Trophoblast cell (in vitro differentiated cells and primary cell): ENCODE results near the gene GALT.

Source experiments
- DNase-seq, 2 donors: peaks; one replicate each; pipeline ENCODE4 v3.0.0-alpha.2; 2016
- H2AFZ ChIP-seq: 2 replicates; pipeline ENCODE4 v1.6.1; 2013; ENCODE audit warnings: low read length, moderate library complexity, mild to moderate bottlenecking; ENCODE audit not compliant: insufficient read depth, poor library complexity
- H2AK5ac ChIP-seq: 2 replicates; pipeline ENCODE4 v1.6.1; 2013; ENCODE audit warnings: mild to moderate bottlenecking, low read length
- H2BK120ac ChIP-seq: 2 replicates; pipeline ENCODE4 v1.6.1; 2013; ENCODE audit warnings: low read length, mild to moderate bottlenecking, moderate library complexity; ENCODE audit not compliant: insufficient read depth, poor library complexity
- H2BK12ac ChIP-seq: 2 replicates; pipeline ENCODE4 v1.6.1; 2013; ENCODE audit warnings: mild to moderate bottlenecking, low read length, moderate library complexity
- H2BK5ac ChIP-seq: 2 replicates; pipeline ENCODE4 v1.6.1; 2013; ENCODE audit warnings: low read length, low read depth, moderate library complexity, mild to moderate bottlenecking; ENCODE audit not compliant: poor library complexity
- H3K14ac ChIP-seq: 2 replicates; pipeline ENCODE4 v1.6.1; 2013; ENCODE audit warnings: mild to moderate bottlenecking, low read length
- H3K18ac ChIP-seq: 2 replicates; pipeline ENCODE4 v1.6.1; 2013; ENCODE audit warnings: mild to moderate bottlenecking, low read length
- H3K23ac ChIP-seq: 2 replicates; pipeline ENCODE4 v1.6.1; 2013; ENCODE audit warnings: low read length
- H3K27ac ChIP-seq: 2 replicates; pipeline ENCODE4 v1.5.1; 2013; ENCODE audit warnings: low read depth, mild to moderate bottlenecking, inconsistent platforms, low read length, moderate library complexity
- H3K27me3 ChIP-seq: 2 replicates; pipeline ENCODE4 v1.6.1; 2013; ENCODE audit warnings: inconsistent platforms, mild to moderate bottlenecking, low read length, moderate library complexity; ENCODE audit not compliant: insufficient read depth
- H3K36me3 ChIP-seq, 2 experiments: 1 replicate in 1 of 2; 2 replicates in 1 of 2; pipeline ENCODE4 v1.6.1; 2013; ENCODE audit warnings: low read length in 2 of 2, mild to moderate bottlenecking in 2 of 2, moderate library complexity in 1 of 2; ENCODE audit not compliant: insufficient read depth in 2 of 2, control insufficient read depth in 1 of 2
- H3K4ac ChIP-seq: 2 replicates; pipeline ENCODE4 v1.6.1; 2013; ENCODE audit warnings: low read depth, mild to moderate bottlenecking, low read length, moderate library complexity
- H3K4me1 ChIP-seq, 2 experiments: 1 replicate in 1 of 2; 2 replicates in 1 of 2; pipeline ENCODE4 v1.6.1; 2013; ENCODE audit warnings: low read length in 2 of 2, mild to moderate bottlenecking in 2 of 2, moderate library complexity in 1 of 2; ENCODE audit not compliant: insufficient read depth in 2 of 2, control insufficient read depth in 1 of 2
- H3K4me2 ChIP-seq: 2 replicates; pipeline ENCODE4 v1.6.1; 2013; ENCODE audit warnings: inconsistent platforms, mild to moderate bottlenecking, low read length, moderate library complexity
- H3K4me3 ChIP-seq: 2 replicates; pipeline ENCODE4 v1.5.1; 2013; ENCODE audit warnings: mild to moderate bottlenecking, low read depth, low read length, inconsistent platforms
- H3K79me1 ChIP-seq: one replicate; pipeline ENCODE4 v1.6.1; 2013; ENCODE audit warnings: low read length
- H3K79me2 ChIP-seq: 2 replicates; pipeline ENCODE4 v1.6.1; 2013; ENCODE audit warnings: low read length, mild to moderate bottlenecking; ENCODE audit not compliant: control insufficient read depth, insufficient read depth, poor library complexity
- H3K9ac ChIP-seq: 2 replicates; pipeline ENCODE4 v1.6.1; 2013; ENCODE audit warnings: mild to moderate bottlenecking, low read length
- H3K9me3 ChIP-seq: 2 replicates; pipeline ENCODE4 v1.6.1; 2013; ENCODE audit warnings: low read depth, mild to moderate bottlenecking, control low read depth, inconsistent platforms, low read length; ENCODE audit not compliant: insufficient read depth
- H4K12ac ChIP-seq: 2 replicates; pipeline ENCODE4 v1.6.1; 2013; ENCODE audit warnings: low read depth, mild to moderate bottlenecking, low read length, moderate library complexity
- H4K8ac ChIP-seq: 2 replicates; pipeline ENCODE4 v1.6.1; 2013; ENCODE audit warnings: low read depth, mild to moderate bottlenecking, low read length, moderate library complexity
- H4K91ac ChIP-seq: one replicate; pipeline ENCODE4 v1.6.1; 2013; ENCODE audit warnings: low read depth, mild to moderate bottlenecking, low read length, moderate library complexity
- WGBS: extraction: QIAGEN DNeasy Blood & Tissue Kit; methylation state at CpG from one replicate; pipeline ENCODE4 v1.1.7; 2013; ENCODE audit warnings: missing lambda C conversion rate; ENCODE audit not compliant: insufficient read length, insufficient coverage; ENCODE audit errors: extremely low coverage; 5-methylcytosine and 5-hydroxymethylcytosine counted together

Gene GALT

DNA sequence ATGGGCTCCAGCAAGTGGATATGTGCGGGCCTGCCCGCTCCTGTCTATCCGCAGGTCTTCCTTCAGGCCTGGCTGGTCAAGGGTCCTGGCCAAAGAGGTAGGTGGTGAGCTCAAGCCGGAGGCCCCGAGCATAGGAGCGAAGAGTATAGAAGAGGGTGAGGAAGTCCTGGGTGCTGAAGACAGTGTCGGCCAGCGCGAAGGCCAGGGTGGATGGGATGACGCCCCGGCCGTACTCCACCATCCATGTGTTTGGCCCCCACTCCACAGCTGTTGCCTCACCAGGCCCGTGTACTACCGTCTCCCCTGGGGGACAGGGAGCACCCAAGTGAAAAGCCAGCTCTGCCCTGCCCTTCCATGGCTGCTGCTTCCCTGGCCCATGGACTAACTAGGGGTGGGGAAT, 10.9 kb upstream of the GALT start:
- Histone ChIP-seq H3K14ac (no peak overlapping the region), H3K27me3 (peaks cover 7% of the 10 kb centered on the region), H4K8ac (no peak overlapping the region), H3K36me3 (peaks cover 3 to 6% of the 10 kb centered on the region in 2 experiments), H2BK12ac (no peak overlapping the region), H2AK5ac (no peak overlapping the region), H2AFZ (no peak overlapping the region), H3K23ac (no peak overlapping the region), H3K4ac (no peak overlapping the region), H4K91ac (no peak overlapping the region), H3K9ac (no peak overlapping the region), H3K79me2 (peaks cover 4% of the 10 kb centered on the region), H3K79me1 (peaks cover 9% of the 10 kb centered on the region), H3K4me2 (no peak overlapping the region), H3K4me3 (no peak overlapping the region), H3K18ac (no peak overlapping the region), H2BK120ac (no peak overlapping the region), H2BK5ac (no peak overlapping the region), H4K12ac (no peak overlapping the region), H3K9me3 (no peaks in the 10 kb centered on the region), H3K27ac (no peak overlapping the region), H3K4me1 (peaks cover 7 to 15% of the 10 kb centered on the region in 2 experiments)
- WGBS = no CpG with 5 or more reads among the region's 14 CpGs
- no peak for DNase-seq

DNA sequence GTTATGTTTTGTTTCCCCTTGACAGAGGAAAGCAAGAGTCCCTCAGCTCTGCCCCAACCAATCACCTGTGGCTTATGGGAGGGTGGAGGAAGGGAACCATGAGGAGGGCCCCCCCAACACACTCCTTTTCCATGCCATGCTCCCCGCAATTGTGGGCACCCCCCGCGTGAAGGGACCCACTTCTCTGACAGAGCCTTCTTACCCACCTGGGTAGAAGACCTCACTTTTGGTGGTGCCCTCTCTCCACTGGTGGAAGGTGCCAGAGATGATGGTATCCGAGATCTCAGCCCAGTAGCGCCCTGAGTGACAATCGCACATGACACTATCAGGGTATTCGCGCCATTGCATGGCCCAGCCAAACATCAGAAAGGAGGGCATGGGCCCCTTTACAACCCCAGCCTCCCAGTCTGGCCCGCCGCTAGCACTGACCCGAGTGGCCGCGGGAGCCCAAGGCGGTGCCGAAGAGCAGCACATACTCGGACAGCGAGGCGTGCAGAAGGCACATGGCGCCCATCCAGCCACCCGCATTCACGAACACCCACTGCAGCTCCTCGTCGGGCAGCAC, 9.6 kb upstream of the GALT start:
- Histone ChIP-seq H3K9ac (peak overlapping the region; percentile 88), H3K4me2 (peak overlapping the region; percentile 95), H3K36me3 (peaks cover 3 to 6% of the 10 kb centered on the region in 2 experiments), H3K9me3 (no peaks in the 10 kb centered on the region), H3K79me1 (peaks cover 9% of the 10 kb centered on the region), H4K91ac (peak overlapping the region; percentile 17), H3K27me3 (no peaks in the 10 kb centered on the region), H2AK5ac (no peak overlapping the region), H3K27ac (no peak overlapping the region), H3K79me2 (peaks cover 4% of the 10 kb centered on the region), H3K23ac (no peak overlapping the region), H4K12ac (peak overlapping the region; percentile 38), H3K4ac (no peak overlapping the region), H3K4me3 (peak overlapping the region; percentile 85), H2BK5ac (no peak overlapping the region), H3K14ac (peak overlapping the region; percentile 70), H4K8ac (peak overlapping the region; percentile 65), H3K4me1 (peaks cover 10 to 15% of the 10 kb centered on the region in 2 experiments), H2BK120ac (no peak overlapping the region), H3K18ac (peak overlapping the region; percentile 65), H2BK12ac (no peak overlapping the region), H2AFZ (peak overlapping the region; percentile 66)
- WGBS = no CpG with 5 or more reads among the region's 23 CpGs
- no peak for DNase-seq

DNA sequence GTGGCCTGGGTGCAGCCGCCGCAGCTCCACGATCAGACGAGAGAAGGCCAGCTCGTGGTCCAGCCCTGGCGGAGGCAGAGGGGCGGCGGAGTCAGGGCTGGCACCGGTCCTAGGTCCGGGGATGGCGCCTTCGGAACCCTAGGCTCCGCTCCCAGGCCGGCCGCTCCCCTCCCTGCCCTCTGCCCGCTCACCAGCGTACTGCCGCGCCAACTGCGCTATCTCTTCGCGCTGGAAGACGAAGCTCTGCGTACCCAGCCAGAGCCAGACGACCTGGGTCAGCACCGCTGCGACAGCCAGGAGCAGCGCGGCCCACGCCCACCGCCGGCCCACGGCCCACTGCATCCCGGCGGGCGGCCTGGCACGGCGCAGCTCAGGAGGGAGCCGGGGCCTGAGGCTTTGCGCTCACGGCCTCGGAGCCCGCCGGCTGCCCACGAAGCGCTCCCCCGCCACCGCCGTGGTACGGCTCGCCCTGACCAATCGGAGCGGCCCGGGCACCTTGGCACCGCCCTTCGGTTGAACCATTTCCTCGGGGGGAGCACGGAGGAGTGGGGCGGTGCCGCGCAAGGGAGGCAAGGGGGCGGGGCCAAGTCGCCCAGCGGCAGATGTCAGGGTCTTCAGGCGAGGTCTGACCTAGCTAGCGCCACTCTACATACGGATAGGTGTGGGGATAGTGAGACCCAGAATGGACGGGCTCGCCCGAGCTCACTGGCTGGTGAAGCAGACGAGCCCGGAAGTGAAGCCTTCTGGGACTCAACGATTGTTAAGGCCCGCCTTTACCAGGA, 8.9 kb upstream of the GALT start, which contains the start of gene SIGMAR1:
Gene SIGMAR1 (minus strand): TSS at position 432 of the 782 bp plus-strand sequence. CDS start 90 bp downstream, at position 342.
- Histone ChIP-seq H3K4me2 (peak within 1 kb of the TSS; percentile 95), H3K9me3 (no peaks in the 10 kb centered on the region), H3K4ac (peak within 1 kb of the TSS; percentile 25), H2BK120ac (peak within 1 kb of the TSS; percentile 48), H3K27ac (peak within 1 kb of the TSS; percentile 15), H4K8ac (peak within 1 kb of the TSS; percentile 88), H3K9ac (peak within 1 kb of the TSS; percentile 88), H2BK5ac (peak within 1 kb of the TSS; percentile 9), H3K79me2 (peaks cover 4% of the 10 kb centered on the region), H3K4me3 (peak within 1 kb of the TSS; percentile 85), H2AFZ (peak within 1 kb of the TSS; percentile 77), H3K4me1 (peaks cover 10 to 15% of the 10 kb centered on the region in 2 experiments), H3K18ac (peak within 1 kb of the TSS; percentile 65), H4K91ac (peak within 1 kb of the TSS; percentile 50), H3K27me3 (no peaks in the 10 kb centered on the region), H3K79me1 (peaks cover 9% of the 10 kb centered on the region), H3K23ac (no peak within 1 kb of the TSS), H4K12ac (peak within 1 kb of the TSS; percentile 38), H2BK12ac (peak within 1 kb of the TSS; percentile 20), H3K36me3 (peaks cover 3 to 6% of the 10 kb centered on the region in 2 experiments), H2AK5ac (no peak within 1 kb of the TSS), H3K14ac (peak within 1 kb of the TSS; percentile 70)
- WGBS = no CpG with 5 or more reads among the region's 74 CpGs
- DNase-seq = peak; percentile 81 to 95

DNA sequence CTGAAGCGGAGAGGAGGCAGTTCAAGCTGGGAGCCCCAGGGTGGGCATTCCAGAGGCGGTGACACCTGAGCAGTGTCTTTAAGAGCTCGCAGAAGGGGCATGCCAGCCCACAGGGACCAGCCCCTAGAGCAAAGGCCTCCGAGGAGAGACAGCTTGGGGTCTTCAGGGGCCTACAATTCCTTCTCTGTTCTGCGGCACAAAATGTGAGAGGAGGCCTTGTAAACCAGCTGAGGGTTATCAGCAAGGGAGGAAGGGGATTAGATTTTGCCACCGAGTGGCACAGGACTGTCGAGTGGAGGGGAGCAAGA, 8.4 kb upstream of the GALT start:
- Histone ChIP-seq H3K79me1 (peaks cover 9% of the 10 kb centered on the region), H3K9me3 (no peaks in the 10 kb centered on the region)

More for the DNA sequence above, 8.4 kb upstream of the GALT start:
- Histone ChIP-seq H4K91ac (peak overlapping the region; percentile 50), H3K4me3 (peak overlapping the region; percentile 85), H2BK120ac (peak overlapping the region; percentile 23), H4K8ac (peak overlapping the region; percentile 88), H2BK5ac (peak overlapping the region; percentile 6), H3K79me2 (peaks cover 4% of the 10 kb centered on the region), H3K23ac (no peak overlapping the region), H3K9ac (peak overlapping the region; percentile 64), H3K27me3 (no peaks in the 10 kb centered on the region), H3K14ac (peak overlapping the region; percentile 48), H4K12ac (peak overlapping the region; percentile 9), H3K4me1 (peaks cover 10 to 15% of the 10 kb centered on the region in 2 experiments), H3K4ac (no peak overlapping the region), H2BK12ac (no peak overlapping the region), H3K4me2 (peak overlapping the region; percentile 95), H2AFZ (peak overlapping the region; percentile 77), H3K36me3 (peaks cover 3 to 6% of the 10 kb centered on the region in 2 experiments), H2AK5ac (no peak overlapping the region), H3K18ac (peak overlapping the region; percentile 30), H3K27ac (peak overlapping the region; percentile 15)
- no peak for DNase-seq
- no CpG with 5 or more reads among the region's 7 CpGs for WGBS
